ENCODE data around the gene ALDH3B1.

ALDH3B1 gene

GRCh38 chr11:68076371-68077042, 66.4 kb downstream of the ALDH3B1 start:
- DNase-seq: no peak

- no peak for DNase-seq
Measured at GRCh38 chr11:68077617-68078582, 67.8 kb downstream of the ALDH3B1 start.

Data from MV-4-11 (cell line).